Tibial nerve (tissue), 4 donors: ENCODE measurements around the gene MAPRE2.

Source experiments
- EP300 ChIP-seq, 2 donors: sonication (generic); formaldehyde crosslinking; IDR thresholded peaks; one replicate each; pipeline ENCODE4 v1.6.1; 2017; ENCODE audit warnings: antibody characterized with exemption in 2 of 2, mild to moderate bottlenecking in 1 of 2
- POLR2A ChIP-seq, 2 donors: fragments of 450-650 bp; IDR thresholded peaks; one replicate each; pipeline ENCODE4 v1.6.1; 2017; ENCODE audit warnings: antibody characterized with exemption in 2 of 2, mild to moderate bottlenecking in 2 of 2, moderate library complexity in 2 of 2
- TF ChIP-seq, protein P1 (sequence below), 5 experiments: fragments of 200-600 bp in 3 of 5; fragments of 450-650 bp in 2 of 5; sonication (generic) in 3 of 5; IDR thresholded peaks; one replicate each; pipeline ENCODE4 v1.5.1; 2016 to 2019; ENCODE audit warnings: antibody characterized with exemption in 5 of 5, mild to moderate bottlenecking in 3 of 5, moderate library complexity in 2 of 5

DNA sequence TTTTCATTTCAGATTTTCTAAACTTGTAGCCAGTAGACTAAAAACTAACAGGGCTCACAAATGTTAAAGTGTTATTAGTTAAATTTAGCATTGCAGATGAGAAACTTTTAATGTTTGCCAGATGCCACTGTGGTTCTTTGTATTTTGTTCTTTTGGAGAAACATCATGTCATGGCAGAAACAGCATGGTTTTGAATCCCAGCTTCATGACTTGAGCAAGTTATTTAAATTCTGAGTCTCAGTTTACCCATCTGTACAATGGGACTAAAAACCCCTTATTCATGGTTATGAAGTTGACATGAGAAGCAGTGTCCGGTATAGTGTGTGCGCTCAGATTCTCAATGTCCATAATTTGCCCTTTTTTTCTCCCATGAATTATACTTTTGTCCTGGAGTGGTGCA lies 56.5 kb downstream of the MAPRE2 start:
- TF ChIP-seq POLR2A (IDR thresholded peaks at IDR 0.05) (no peak), EP300 (IDR thresholded peaks at IDR 0.05) (no peak)
- TF ChIP-seq, protein P1, sequence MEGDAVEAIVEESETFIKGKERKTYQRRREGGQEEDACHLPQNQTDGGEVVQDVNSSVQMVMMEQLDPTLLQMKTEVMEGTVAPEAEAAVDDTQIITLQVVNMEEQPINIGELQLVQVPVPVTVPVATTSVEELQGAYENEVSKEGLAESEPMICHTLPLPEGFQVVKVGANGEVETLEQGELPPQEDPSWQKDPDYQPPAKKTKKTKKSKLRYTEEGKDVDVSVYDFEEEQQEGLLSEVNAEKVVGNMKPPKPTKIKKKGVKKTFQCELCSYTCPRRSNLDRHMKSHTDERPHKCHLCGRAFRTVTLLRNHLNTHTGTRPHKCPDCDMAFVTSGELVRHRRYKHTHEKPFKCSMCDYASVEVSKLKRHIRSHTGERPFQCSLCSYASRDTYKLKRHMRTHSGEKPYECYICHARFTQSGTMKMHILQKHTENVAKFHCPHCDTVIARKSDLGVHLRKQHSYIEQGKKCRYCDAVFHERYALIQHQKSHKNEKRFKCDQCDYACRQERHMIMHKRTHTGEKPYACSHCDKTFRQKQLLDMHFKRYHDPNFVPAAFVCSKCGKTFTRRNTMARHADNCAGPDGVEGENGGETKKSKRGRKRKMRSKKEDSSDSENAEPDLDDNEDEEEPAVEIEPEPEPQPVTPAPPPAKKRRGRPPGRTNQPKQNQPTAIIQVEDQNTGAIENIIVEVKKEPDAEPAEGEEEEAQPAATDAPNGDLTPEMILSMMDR (IDR thresholded peaks at IDR 0.05): no peak
